Stimulated activated CD4-positive, alpha-beta T cell treated with anti-CD3 and anti-CD28 coated beads, Interleukin-4, amount 100 ng/mL, for 4 hours (primary cell): ENCODE data around the gene CELSR1.
"Not testable (repeated sequence)": the region's sequence is repeated elsewhere in the genome, so short reads cannot be mapped to it uniquely, and the experiment has no call there.

Source experiments
- DNase-seq, 2 experiments: peaks; one replicate each; pipeline ENCODE4 v3.0.0-alpha.2; 2020

The CELSR1 gene

GRCh38 chr22:46511151-46512038, 26.0 kb downstream of the CELSR1 start:
- no peak for DNase-seq

GRCh38 chr22:46509416-46510089, 27.9 kb downstream of the CELSR1 start:
- no peak for DNase-seq

- no peak for DNase-seq
Measured at GRCh38 chr22:46508491-46508999, 28.9 kb downstream of the CELSR1 start.

- DNase-seq, result no peak
Measured at GRCh38 chr22:46507451-46508425, 29.7 kb downstream of the CELSR1 start.

GRCh38 chr22:46504584-46504983, 32.8 kb downstream of the CELSR1 start:
- no peak for DNase-seq

GRCh38 chr22:46502440-46503175, 34.8 kb downstream of the CELSR1 start:
- DNase-seq, result no peak

- DNase-seq, result no peak
Measured at GRCh38 chr22:46501701-46502100, 35.7 kb downstream of the CELSR1 start.

GRCh38 chr22:46501265-46501664, 36.2 kb downstream of the CELSR1 start:
- DNase-seq, result not testable (repeated sequence)

- DNase-seq, result no peak
Measured at GRCh38 chr22:46500201-46500600, 37.2 kb downstream of the CELSR1 start.

GRCh38 chr22:46499805-46500189, 37.6 kb downstream of the CELSR1 start:
- DNase-seq, result no peak

- DNase-seq, result no peak
Measured at GRCh38 chr22:46491946-46492345, 45.5 kb downstream of the CELSR1 start.

GRCh38 chr22:46490538-46490937, 46.9 kb downstream of the CELSR1 start:
- DNase-seq, result no peak

- no peak for DNase-seq
Measured at GRCh38 chr22:46486996-46487717, 50.3 kb downstream of the CELSR1 start.

- DNase-seq, result no peak
Measured at GRCh38 chr22:46484861-46485595, 52.4 kb downstream of the CELSR1 start.

- DNase-seq, result no peak
Measured at GRCh38 chr22:46484156-46484860, 53.1 kb downstream of the CELSR1 start.

- DNase-seq, result no peak
Measured at GRCh38 chr22:46483353-46483752, 54.1 kb downstream of the CELSR1 start.

GRCh38 chr22:46482056-46482675, 55.3 kb downstream of the CELSR1 start:
- DNase-seq, result no peak

- no peak for DNase-seq
Measured at GRCh38 chr22:46481386-46481785, 56.0 kb downstream of the CELSR1 start.

- DNase-seq, result no peak
Measured at GRCh38 chr22:46480396-46480795, 57.0 kb downstream of the CELSR1 start.
